B cell (primary cell): Measurements from ENCODE around the gene GUCA2B. TPM values are rescaled to one million over a fixed set of nuclear protein-coding genes. Genes with fewer than 3 reads are reported as not detected.

Experiments used
- ATAC-seq: fragments of 200-7000 bp; cut with Tn5 transposase; one replicate; pipeline ENCODE4 v1.10.0; 2021; ENCODE audit warnings: low read depth, mild to moderate bottlenecking, moderate number of reproducible peaks, moderate library complexity
- CTCF ChIA-PET: fragments of 350-600 bp; sonication (Branson Sonifier 250); formaldehyde crosslinking; loops from one replicate; lab custom pipeline; 2021; ENCODE audit warnings: antibody characterized with exemption, inconsistent platforms; lab: Charles Lee
- POLR2A ChIA-PET: fragments of 350-600 bp; sonication (Branson Sonifier 250); formaldehyde crosslinking; loops from one replicate; lab custom pipeline; 2021; ENCODE audit warnings: antibody characterized with exemption; lab: Charles Lee
- DNase-seq: peaks from one replicate; pipeline ENCODE4 v3.0.0; 2013
- H2AFZ ChIP-seq: 2 replicates; pipeline ENCODE4 v1.6.1; 2012; ENCODE audit warnings: mild to moderate bottlenecking, low read depth, low read length; ENCODE audit not compliant: insufficient read depth, poor library complexity, severe bottlenecking
- H3K27ac ChIP-seq, 2 donors: 1 replicate in 1 of 2; 2 replicates in 1 of 2; pipeline ENCODE4 v1.5.1; 2012 to 2013; ENCODE audit warnings: low read length in 2 of 2, mild to moderate bottlenecking in 2 of 2, moderate library complexity in 1 of 2
- H3K27me3 ChIP-seq, 4 experiments: fragments of 200-600 bp in 1 of 4; sonication (generic) in 1 of 4; replicated peaks in 1 of 4; 1 replicate in 2 of 4; 2 replicates in 2 of 4; pipeline versions ENCODE4 v1.6.1 to v1.7.0; 2013 to 2016; ENCODE audit warnings: low read length in 3 of 4, mild to moderate bottlenecking in 2 of 4, mixed read lengths in 1 of 4, moderate library complexity in 1 of 4; ENCODE audit not compliant: insufficient read depth in 4 of 4, control insufficient read depth in 3 of 4; ENCODE audit errors: control extremely low read depth in 1 of 4
- H3K36me3 ChIP-seq, 2 experiments: replicated peaks in 1 of 2; 1 replicate in 1 of 2; 2 replicates in 1 of 2; pipeline versions ENCODE4 v1.6.1 to v1.7.1; 2013; ENCODE audit warnings: low read length in 1 of 2; ENCODE audit not compliant: insufficient read depth in 2 of 2, control insufficient read depth in 1 of 2; ENCODE audit errors: control extremely low read depth in 1 of 2, extremely low read depth in 1 of 2
- H3K4me1 ChIP-seq, 2 donors: fragments of 200-600 bp in 1 of 2; sonication (generic) in 1 of 2; 1 replicate in 1 of 2; 2 replicates in 1 of 2; pipeline versions ENCODE4 v1.5.1 to v1.6.1; 2013 to 2017; ENCODE audit warnings: low read length in 2 of 2; ENCODE audit not compliant: control insufficient read depth in 2 of 2, insufficient read depth in 2 of 2
- H3K4me2 ChIP-seq: replicated peaks from 2 replicates; pipeline ENCODE3; 2012; ENCODE audit warnings: mild to moderate bottlenecking, low read depth, low read length; ENCODE audit not compliant: poor library complexity, severe bottlenecking
- H3K4me3 ChIP-seq, 5 experiments: fragments of 200-600 bp in 1 of 5; sonication (generic) in 1 of 5; 1 replicate in 3 of 5; 2 replicates in 2 of 5; pipeline versions ENCODE4 v1.5.1 to v1.7.0; 2011 to 2016; ENCODE audit warnings: low read length in 4 of 5, mild to moderate bottlenecking in 4 of 5, low read depth in 2 of 5, control low read depth in 1 of 5, moderate library complexity in 1 of 5; ENCODE audit not compliant: insufficient read depth in 1 of 5; ENCODE audit errors: control extremely low read depth in 1 of 5, extremely low read depth in 1 of 5
- H3K79me2 ChIP-seq: fragments of 200-600 bp; sonication (generic); one replicate; pipeline ENCODE4 v1.6.0; 2016; ENCODE audit warnings: low read length; ENCODE audit not compliant: control insufficient read depth, insufficient read depth
- H3K9ac ChIP-seq: fragments of 200-600 bp; sonication (generic); 2 replicates; pipeline ENCODE4 v1.6.1; 2017; ENCODE audit warnings: mild to moderate bottlenecking, low read length, moderate library complexity
- H3K9me3 ChIP-seq, 3 donors: one replicate each; pipeline versions ENCODE4 v1.6.1 to v1.7.1; 2013; ENCODE audit warnings: low read length in 2 of 3; ENCODE audit not compliant: control insufficient read depth in 2 of 3, insufficient read depth in 1 of 3; ENCODE audit errors: control extremely low read depth in 1 of 3
- H4K20me1 ChIP-seq: 2 replicates; pipeline ENCODE4 v1.6.0; 2012; ENCODE audit warnings: mild to moderate bottlenecking, low read length; ENCODE audit not compliant: insufficient read depth, control insufficient read depth, poor library complexity, severe bottlenecking
- H3K27ac Mint-ChIP-seq: one replicate; pipeline ENCODE4 v1.8.0; 2021; ENCODE audit warnings: mixed read lengths
- H3K27me3 Mint-ChIP-seq: one replicate; pipeline ENCODE4 v1.8.0; 2021; ENCODE audit warnings: mixed read lengths
- H3K4me1 Mint-ChIP-seq: one replicate; pipeline ENCODE4 v1.8.0; 2021; ENCODE audit warnings: mixed read lengths
- H3K4me3 Mint-ChIP-seq: one replicate; pipeline ENCODE4 v1.8.0; 2021; ENCODE audit warnings: mixed read lengths
- H3K9me3 Mint-ChIP-seq: one replicate; pipeline ENCODE4 v1.8.0; 2022; ENCODE audit warnings: mixed read lengths; ENCODE audit not compliant: insufficient read depth
- EZH2 ChIP-seq: IDR thresholded peaks from 2 replicates; pipeline ENCODE4 v1.6.1; 2012; ENCODE audit warnings: borderline replicate concordance, low read depth, mild to moderate bottlenecking, moderate library complexity, low read length; ENCODE audit not compliant: insufficient read depth, poor library complexity, severe bottlenecking
- WGBS: methylation state at CpG from one replicate; pipeline ENCODE4 v1.1.5; 2013; ENCODE audit warnings: missing lambda C conversion rate; ENCODE audit not compliant: insufficient coverage; 5-methylcytosine and 5-hydroxymethylcytosine counted together
- intact Hi-C: fragments of 100-400 bp; cut with micrococcal nuclease; formaldehyde crosslinking; loops from one replicate; pipeline ENCODE4 v1.10.0; 2022
- polyA plus RNA-seq: library from polyadenylated mRNA; depleted of rRNA; stranded (reverse); fragments of >200 nt; gene quantifications from 2 replicates; pipeline ENCODE4 v1.2.3, GENCODE V29; 2012
- total RNA-seq, 2 donors: library from RNA; stranded (reverse); fragments of 120-200 nt in 1 of 2; gene quantifications; 1 replicate in 1 of 2; 2 replicates in 1 of 2; pipeline versions ENCODE4 v1.2.3 to v1.2.4, GENCODE V29; 2013 to 2022
- TF ChIP-seq, protein P1 (sequence below): fragments of 200-600 bp; IDR thresholded peaks from one replicate; pipeline ENCODE4 v1.8.0; 2022; ENCODE audit warnings: antibody characterized with exemption, mild to moderate bottlenecking

The GUCA2B gene
- total and polyA plus RNA-seq, 2 donors (not counting 1 experiment from before 2014, with no cell fraction given), result not detected

DNA sequence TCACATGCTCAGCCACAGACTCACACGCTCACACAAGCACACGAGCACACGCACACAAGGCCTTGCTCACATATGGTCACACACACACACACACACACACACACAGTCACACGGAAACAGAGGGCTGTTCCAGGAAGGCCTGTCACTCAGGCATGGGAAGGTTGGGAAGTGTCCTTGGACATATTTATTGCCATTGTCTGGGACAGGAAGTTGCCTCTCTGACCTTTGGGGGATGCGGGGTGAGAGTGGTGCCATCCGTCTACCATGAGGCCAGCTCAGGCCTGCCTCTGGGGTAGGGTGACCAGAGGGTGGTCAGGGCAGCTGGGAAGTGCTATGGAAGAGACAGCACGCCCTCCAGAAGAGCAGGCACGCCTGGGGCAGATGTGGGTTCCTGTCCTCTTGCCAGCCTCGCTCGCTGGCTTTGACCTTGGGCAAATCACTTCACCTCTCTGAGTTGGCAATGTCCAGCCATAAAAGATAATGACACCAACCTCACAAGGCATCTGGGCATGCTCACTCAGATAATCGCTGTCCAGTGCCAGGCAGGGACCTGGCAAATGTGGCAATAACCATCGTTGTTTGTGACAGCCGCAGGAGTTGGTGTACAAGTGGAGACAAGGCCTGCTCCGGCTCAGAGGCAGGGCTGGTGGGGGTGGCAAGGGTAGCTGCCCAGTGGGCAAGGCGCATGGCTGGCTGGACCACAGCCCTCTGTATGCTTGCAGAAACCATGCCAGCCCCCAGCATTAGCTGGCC is 19.3 kb downstream of the GUCA2B start:
- no peaks in the 10 kb centered on the region for H3K79me2 ChIP-seq
- no peak overlapping the region for H3K9ac ChIP-seq
- ATAC-seq (no peak), DNase-seq (no peak)
- no peaks in the 10 kb centered on the region for H3K4me1 Mint-ChIP-seq
- no peaks in the 10 kb centered on the region for H3K27me3 Mint-ChIP-seq
- ChIA-PET POLR2A (no interaction called here), CTCF (interaction anchor here (1.0 to 7.9 kb wide), 16 partner anchors 7 to 659 kb away, joined by 3 to 114 read pairs (median 8); no protein-coding TSS in a partner anchor)
- 87% methylated on average over 12 of the region's 15 CpGs for WGBS
- H3K27me3 ChIP-seq, result no peaks in the 10 kb centered on the region
- H3K4me3 ChIP-seq, result no peak overlapping the region
- no peak overlapping the region for H3K4me3 Mint-ChIP-seq
- no peaks in the 10 kb centered on the region for H3K36me3 ChIP-seq
- H3K9me3 ChIP-seq, result no peaks in the 10 kb centered on the region
- no peak overlapping the region for H3K27ac ChIP-seq
- H3K27ac Mint-ChIP-seq, result no peak overlapping the region
- no peak for TF ChIP-seq EZH2
- TF ChIP-seq, protein P1, sequence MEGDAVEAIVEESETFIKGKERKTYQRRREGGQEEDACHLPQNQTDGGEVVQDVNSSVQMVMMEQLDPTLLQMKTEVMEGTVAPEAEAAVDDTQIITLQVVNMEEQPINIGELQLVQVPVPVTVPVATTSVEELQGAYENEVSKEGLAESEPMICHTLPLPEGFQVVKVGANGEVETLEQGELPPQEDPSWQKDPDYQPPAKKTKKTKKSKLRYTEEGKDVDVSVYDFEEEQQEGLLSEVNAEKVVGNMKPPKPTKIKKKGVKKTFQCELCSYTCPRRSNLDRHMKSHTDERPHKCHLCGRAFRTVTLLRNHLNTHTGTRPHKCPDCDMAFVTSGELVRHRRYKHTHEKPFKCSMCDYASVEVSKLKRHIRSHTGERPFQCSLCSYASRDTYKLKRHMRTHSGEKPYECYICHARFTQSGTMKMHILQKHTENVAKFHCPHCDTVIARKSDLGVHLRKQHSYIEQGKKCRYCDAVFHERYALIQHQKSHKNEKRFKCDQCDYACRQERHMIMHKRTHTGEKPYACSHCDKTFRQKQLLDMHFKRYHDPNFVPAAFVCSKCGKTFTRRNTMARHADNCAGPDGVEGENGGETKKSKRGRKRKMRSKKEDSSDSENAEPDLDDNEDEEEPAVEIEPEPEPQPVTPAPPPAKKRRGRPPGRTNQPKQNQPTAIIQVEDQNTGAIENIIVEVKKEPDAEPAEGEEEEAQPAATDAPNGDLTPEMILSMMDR, result no peak
- no peak overlapping the region for H3K4me2 ChIP-seq
- H3K9me3 Mint-ChIP-seq, result no peaks in the 10 kb centered on the region
- H3K4me1 ChIP-seq, result peaks cover 0 to 3% of the 10 kb centered on the region in 2 donors
- no peak overlapping the region for H2AFZ ChIP-seq
- no peaks in the 10 kb centered on the region for H4K20me1 ChIP-seq
- intact Hi-C loops, result loop anchor here (1.0 kb wide), 2 partner anchors 598 to 656 kb away; no protein-coding TSS in a partner anchor
